ENCODE results near the gene PLA2G15. TPM values are rescaled to one million over a fixed set of nuclear protein-coding genes. Genes with fewer than 3 reads are reported as not detected.

PLA2G15 gene
- polyA plus RNA-seq, 2 of the 4 experiments (the other 2 are of a cell fraction), result 4.8 to 8.7 TPM

DNA sequence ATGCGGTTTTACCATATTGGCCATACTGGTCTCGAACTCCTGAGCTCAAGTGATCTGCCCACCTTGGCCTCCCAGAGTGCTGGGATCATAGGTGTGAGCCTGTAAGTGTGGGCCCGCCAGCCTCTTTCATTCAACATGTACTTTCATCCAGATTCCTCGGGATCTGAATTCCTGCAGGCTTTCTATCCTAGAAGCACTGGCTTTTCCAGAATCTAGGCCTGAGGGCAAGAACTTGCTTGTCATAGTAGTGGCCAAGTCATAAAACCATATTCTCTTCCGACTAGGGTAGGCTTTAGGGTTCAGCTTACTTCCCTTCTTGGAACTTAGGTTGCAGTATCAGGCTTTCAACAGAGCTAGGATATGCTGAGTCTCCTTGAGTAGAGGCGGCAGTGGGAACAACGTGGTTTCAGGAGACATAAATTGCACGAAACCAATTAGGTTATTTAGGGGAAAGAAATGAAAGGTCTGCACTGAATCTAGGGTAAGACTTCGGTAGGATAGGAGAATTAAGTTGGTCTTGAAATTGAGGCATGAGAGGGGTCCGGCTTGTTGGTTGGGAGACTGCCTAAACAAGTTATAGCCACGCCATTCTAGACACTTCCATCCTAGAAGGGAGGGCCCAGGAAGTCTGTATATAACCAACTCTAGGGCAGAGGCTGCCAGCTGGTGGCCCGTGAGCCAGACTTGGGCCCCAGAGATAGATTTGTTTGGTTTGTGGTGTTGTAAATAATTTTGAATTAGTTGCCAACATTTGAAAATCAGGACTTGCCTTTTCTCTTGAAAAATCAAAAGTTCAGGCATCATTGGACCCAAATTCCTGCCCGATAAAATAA, 34.8 kb downstream of the PLA2G15 start:
- Histone ChIP-seq H3K4me3 (no peak overlapping the region), H3K4me1 (no peaks in the 10 kb centered on the region), H3K27ac (no peak overlapping the region), H3K4me2 (no peak overlapping the region), H3K9me3 (no peaks in the 10 kb centered on the region)
- CTCF ChIA-PET, result interaction anchor here (0.5 to 3.8 kb wide), 7 partner anchors 9 to 49 kb away, joined by 3 to 20 read pairs (median 5); partner anchors contain the start of genes PRMT7, SLC7A6 and SLC7A6OS
- ATAC-seq (no peak), FAIRE-seq (no peak), DNase-seq (ENCODE audit: low read depth in 1 of 2, low spot score in 1 of 2) (no peak)
- POLR2A ChIA-PET, result interaction anchor here (1.7 kb wide), 1 partner anchor 15 kb away, joined by 6 read pairs; the partner anchor contains the start of gene SLC7A6
- 90% methylated on average over 13 of the region's 13 CpGs for whole genome bisulfite sequencing (ENCODE audit: missing lambda C conversion rate)
- TF ChIP-seq MAZ (IDR thresholded peaks at IDR 0.05; ENCODE audit: borderline replicate concordance, low read depth, low read length) (no peak), ZFP36 (IDR thresholded peaks at IDR 0.05; ENCODE audit: borderline replicate concordance, partially characterized antibody) (no peak), RNF2 (IDR thresholded peaks at IDR 0.05; ENCODE audit: borderline replicate concordance, low read depth) (no peak), FOSB (CRISPR knock-in tag; IDR thresholded peaks at IDR 0.05) (no peak)
- TF ChIP-seq, protein P1, sequence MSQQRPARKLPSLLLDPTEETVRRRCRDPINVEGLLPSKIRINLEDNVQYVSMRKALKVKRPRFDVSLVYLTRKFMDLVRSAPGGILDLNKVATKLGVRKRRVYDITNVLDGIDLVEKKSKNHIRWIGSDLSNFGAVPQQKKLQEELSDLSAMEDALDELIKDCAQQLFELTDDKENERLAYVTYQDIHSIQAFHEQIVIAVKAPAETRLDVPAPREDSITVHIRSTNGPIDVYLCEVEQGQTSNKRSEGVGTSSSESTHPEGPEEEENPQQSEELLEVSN (IDR thresholded peaks at IDR 0.05; ENCODE audit: borderline replicate concordance, low read depth), result no peak

DNA sequence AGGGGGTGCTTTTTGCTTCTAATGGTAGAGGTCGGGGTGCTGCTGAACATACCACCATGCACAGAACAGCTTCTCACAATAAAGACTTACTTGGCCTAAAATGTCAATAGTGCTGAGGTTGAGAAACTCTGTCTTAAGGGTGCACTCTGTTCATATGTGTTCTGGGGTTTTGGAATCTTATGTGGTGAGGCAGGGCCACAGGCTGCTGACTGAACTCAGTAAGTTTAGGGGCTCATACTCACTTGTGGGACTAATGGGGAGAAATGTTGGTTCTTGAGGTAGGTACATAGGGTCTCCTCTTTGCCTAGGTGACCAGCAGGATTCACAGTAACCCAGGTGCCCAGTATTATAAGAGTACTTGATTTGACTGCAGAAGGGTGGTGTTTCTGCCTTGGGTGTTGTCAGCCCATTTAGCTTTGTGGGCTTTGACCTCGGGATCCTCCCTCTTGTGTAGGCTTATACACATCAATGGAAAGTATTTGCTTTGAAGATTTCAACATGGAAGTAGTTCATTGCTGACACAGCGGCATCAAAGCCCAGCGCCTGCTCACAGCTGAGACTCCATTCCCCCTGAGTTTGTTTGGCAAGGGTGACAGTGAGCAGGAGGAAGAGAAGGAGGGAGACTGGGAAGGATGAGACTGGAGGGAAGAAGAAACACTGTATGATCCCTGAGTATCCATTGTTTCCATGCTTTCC, 36.3 kb downstream of the PLA2G15 start:
- TF ChIP-seq, protein P1 (IDR thresholded peaks at IDR 0.05; ENCODE audit: borderline replicate concordance, low read depth), result no peak
- TF ChIP-seq POLR2AphosphoS2 (conservative IDR thresholded peaks at IDR 0.05; ENCODE audit: low read length), result 0 out of 2 replicates have a peak, but pooled peaks have one; percentile 62
- Histone ChIP-seq H3K4me1 (no peaks in the 10 kb centered on the region), H3K4me2 (no peak overlapping the region), H3K27ac (no peak overlapping the region), H3K9me3 (no peaks in the 10 kb centered on the region), H3K4me3 (no peak overlapping the region)
- DNase-seq (ENCODE audit: low read depth in 1 of 2, low spot score in 1 of 2), result no peak
- ATAC-seq, result no peak
- ChIA-PET CTCF (interaction anchor here (2.4 to 3.8 kb wide), 2 partner anchors 17 to 20 kb away, joined by 9 to 20 read pairs; partner anchors contain the start of gene SLC7A6), POLR2A (no interaction called here)
- WGBS (ENCODE audit: missing lambda C conversion rate), result 91% methylated on average over 4 of the region's 4 CpGs
- no peak for FAIRE-seq

DNA sequence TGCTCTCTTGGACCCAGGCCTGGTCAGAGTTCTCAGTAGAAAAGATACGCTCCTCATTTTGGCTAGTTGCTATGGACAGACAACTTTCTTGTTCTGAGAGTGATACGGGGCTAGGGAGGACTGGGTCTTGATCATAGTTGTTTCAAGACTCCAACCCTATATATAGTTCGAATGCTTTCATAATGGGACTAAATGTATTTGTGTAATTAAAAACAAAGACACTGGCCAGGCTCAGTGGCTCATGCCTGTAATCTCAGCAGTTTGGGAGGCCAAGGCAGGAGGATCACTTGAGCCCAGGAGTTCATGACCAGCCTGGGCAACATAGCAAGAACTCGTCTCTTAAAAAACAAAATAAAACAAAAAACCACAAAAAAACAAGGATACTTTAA, 36.9 kb downstream of the PLA2G15 start:
- DNase-seq (ENCODE audit: low read depth in 1 of 2, low spot score in 1 of 2) (no peak), FAIRE-seq (no peak), ATAC-seq (no peak)
- TF ChIP-seq, protein P2, sequence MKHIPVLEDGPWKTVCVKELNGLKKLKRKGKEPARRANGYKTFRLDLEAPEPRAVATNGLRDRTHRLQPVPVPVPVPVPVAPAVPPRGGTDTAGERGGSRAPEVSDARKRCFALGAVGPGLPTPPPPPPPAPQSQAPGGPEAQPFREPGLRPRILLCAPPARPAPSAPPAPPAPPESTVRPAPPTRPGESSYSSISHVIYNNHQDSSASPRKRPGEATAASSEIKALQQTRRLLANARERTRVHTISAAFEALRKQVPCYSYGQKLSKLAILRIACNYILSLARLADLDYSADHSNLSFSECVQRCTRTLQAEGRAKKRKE (CRISPR knock-in tag; IDR thresholded peaks at IDR 0.05; ENCODE audit: low read depth), result no peak
- no peak for TF ChIP-seq CHD4 (IDR thresholded peaks at IDR 0.05; ENCODE audit: borderline replicate concordance)
- TF ChIP-seq CHD2 (IDR thresholded peaks at IDR 0.05; ENCODE audit: low read length, partially characterized antibody), result no peak
- no peak for TF ChIP-seq ZNF302 (CRISPR knock-in tag; IDR thresholded peaks at IDR 0.05)
- TF ChIP-seq EHMT2 (IDR thresholded peaks at IDR 0.05; ENCODE audit: low read depth), result no peak
- no peak for TF ChIP-seq JUN (IDR thresholded peaks at IDR 0.05)
- no peak for TF ChIP-seq ZC3H11A (IDR thresholded peaks at IDR 0.05)
- TF ChIP-seq KDM5A (IDR thresholded peaks at IDR 0.05), result no peak
- TF ChIP-seq HDAC2 (IDR thresholded peaks at IDR 0.05), result no peak
- no peak for TF ChIP-seq RARB (CRISPR knock-in tag; IDR thresholded peaks at IDR 0.05)
- no peak for TF ChIP-seq EHF (CRISPR knock-in tag; IDR thresholded peaks at IDR 0.05)
- no peak for TF ChIP-seq CBX8 (IDR thresholded peaks at IDR 0.05)
- ChIA-PET POLR2A (no interaction called here), CTCF (interaction anchor here (1.0 to 3.8 kb wide), 3 partner anchors 18 to 47 kb away, joined by 3 to 20 read pairs (median 10); partner anchors contain the start of gene SLC7A6)
- Histone ChIP-seq H3K4me1 (peaks cover under 1% of the 10 kb centered on the region; the same call in 1 of the 3 replicates), H3K27ac (no peak overlapping the region), H3K4me2 (no peak overlapping the region), H3K9me3 (no peaks in the 10 kb centered on the region), H3K4me3 (no peak overlapping the region)
- 93% methylated on average over 4 of the region's 4 CpGs for WGBS (ENCODE audit: missing lambda C conversion rate)
